ENCODE results near the gene VSX1.

The VSX1 gene

GRCh38 chr20:25081065-25081729, 744 bp downstream of the VSX1 start:
- CTCF ChIA-PET: no interaction called here
- no peaks in the 10 kb centered on the region for H3K9me3 Mint-ChIP-seq
- H3K4me1 Mint-ChIP-seq: peaks cover 16% of the 10 kb centered on the region
- no peak overlapping the region for H3K4me3 Mint-ChIP-seq
- no peak overlapping the region for H3K27ac Mint-ChIP-seq
- peaks cover 96% of the 10 kb centered on the region for H3K27me3 Mint-ChIP-seq
- H3K36me3 Mint-ChIP-seq: no peaks in the 10 kb centered on the region
- peak; percentile 73 for DNase-seq

- CTCF ChIA-PET: interaction anchor here (1.9 kb wide), 1 partner anchor 86 kb away, joined by 6 read pairs; no protein-coding TSS in a partner anchor
- Mint-ChIP-seq H3K9me3 (no peaks in the 10 kb centered on the region), H3K4me1 (peaks cover 13% of the 10 kb centered on the region), H3K4me3 (no peak overlapping the region), H3K27me3 (peaks cover 94% of the 10 kb centered on the region), H3K27ac (no peak overlapping the region), H3K36me3 (no peaks in the 10 kb centered on the region)
- no peak for DNase-seq
Measured at GRCh38 chr20:25079171-25079570, 2.8 kb downstream of the VSX1 start.

GRCh38 chr20:25078662-25079061, 3.3 kb downstream of the VSX1 start:
- Mint-ChIP-seq H3K4me3 (no peak overlapping the region), H3K27me3 (peaks cover 93% of the 10 kb centered on the region), H3K36me3 (no peaks in the 10 kb centered on the region), H3K9me3 (no peaks in the 10 kb centered on the region), H3K4me1 (peaks cover 13% of the 10 kb centered on the region), H3K27ac (no peak overlapping the region)
- DNase-seq: no peak
- CTCF ChIA-PET: interaction anchor here (1.0 to 1.9 kb wide), 2 partner anchors 82 to 85 kb away, joined by 4 to 6 read pairs; no protein-coding TSS in a partner anchor

- Mint-ChIP-seq H3K27me3 (peaks cover 91% of the 10 kb centered on the region), H3K9me3 (no peaks in the 10 kb centered on the region), H3K27ac (no peak overlapping the region), H3K36me3 (no peaks in the 10 kb centered on the region), H3K4me1 (peaks cover 8% of the 10 kb centered on the region), H3K4me3 (no peak overlapping the region)
- CTCF ChIA-PET: interaction anchor here (1.0 to 1.9 kb wide), 2 partner anchors 81 to 84 kb away, joined by 4 to 6 read pairs; no protein-coding TSS in a partner anchor
- no peak for DNase-seq
Measured at GRCh38 chr20:25077610-25078169, 4.3 kb downstream of the VSX1 start.

GRCh38 chr20:25076731-25077609, 5.0 kb downstream of the VSX1 start:
- Mint-ChIP-seq H3K27ac (no peak overlapping the region), H3K36me3 (no peaks in the 10 kb centered on the region), H3K9me3 (no peaks in the 10 kb centered on the region), H3K4me1 (peaks cover 5% of the 10 kb centered on the region), H3K27me3 (peaks cover 91% of the 10 kb centered on the region), H3K4me3 (no peak overlapping the region)
- CTCF ChIA-PET: interaction anchor here (1.9 kb wide), 1 partner anchor 83 kb away, joined by 6 read pairs; no protein-coding TSS in a partner anchor
- DNase-seq: no peak

GRCh38 chr20:25076201-25076600, 5.7 kb downstream of the VSX1 start:
- Mint-ChIP-seq H3K27ac (no peak overlapping the region), H3K9me3 (no peaks in the 10 kb centered on the region), H3K27me3 (peaks cover 91% of the 10 kb centered on the region), H3K4me3 (no peak overlapping the region), H3K4me1 (peaks cover 5% of the 10 kb centered on the region), H3K36me3 (no peaks in the 10 kb centered on the region)
- CTCF ChIA-PET: interaction anchor here (1.0 kb wide), 1 partner anchor 11 kb away, joined by 3 read pairs; no protein-coding TSS in a partner anchor
- no peak for DNase-seq

GRCh38 chr20:25073544-25073943, 8.4 kb downstream of the VSX1 start:
- Mint-ChIP-seq H3K4me3 (no peak overlapping the region), H3K27me3 (peaks cover 86% of the 10 kb centered on the region), H3K9me3 (no peaks in the 10 kb centered on the region), H3K36me3 (no peaks in the 10 kb centered on the region), H3K4me1 (no peaks in the 10 kb centered on the region), H3K27ac (no peak overlapping the region)
- DNase-seq: no peak
- CTCF ChIA-PET: no interaction called here

GRCh38 chr20:25072226-25072811, 9.6 kb downstream of the VSX1 start:
- Mint-ChIP-seq H3K27ac (no peak overlapping the region), H3K9me3 (no peaks in the 10 kb centered on the region), H3K4me1 (no peaks in the 10 kb centered on the region), H3K36me3 (no peaks in the 10 kb centered on the region), H3K4me3 (no peak overlapping the region), H3K27me3 (peaks cover 74% of the 10 kb centered on the region)
- DNase-seq: no peak
- CTCF ChIA-PET: no interaction called here

GRCh38 chr20:25071734-25072133, 10.2 kb downstream of the VSX1 start:
- H3K27me3 Mint-ChIP-seq: peaks cover 68% of the 10 kb centered on the region
- H3K4me3 Mint-ChIP-seq: no peak overlapping the region
- H3K9me3 Mint-ChIP-seq: no peaks in the 10 kb centered on the region
- DNase-seq: no peak
- no peak overlapping the region for H3K27ac Mint-ChIP-seq
- no peaks in the 10 kb centered on the region for H3K4me1 Mint-ChIP-seq
- CTCF ChIA-PET: interaction anchor here (0.7 kb wide), 1 partner anchor 92 kb away, joined by 3 read pairs; no protein-coding TSS in a partner anchor
- H3K36me3 Mint-ChIP-seq: no peaks in the 10 kb centered on the region

- Mint-ChIP-seq H3K36me3 (no peaks in the 10 kb centered on the region), H3K4me1 (peaks cover 1% of the 10 kb centered on the region), H3K27me3 (peaks cover 61% of the 10 kb centered on the region), H3K9me3 (no peaks in the 10 kb centered on the region), H3K4me3 (no peak overlapping the region), H3K27ac (no peak overlapping the region)
- CTCF ChIA-PET: interaction anchor here (0.7 to 0.9 kb wide), 2 partner anchors 77 to 93 kb away, joined by 3 read pairs; no protein-coding TSS in a partner anchor
- DNase-seq: no peak
Measured at GRCh38 chr20:25070821-25071473, 11.0 kb downstream of the VSX1 start.

- CTCF ChIA-PET: no interaction called here
Measured at GRCh38 chr20:25067102-25067987, 14.6 kb downstream of the VSX1 start.

GRCh38 chr20:25066386-25066785, 15.6 kb downstream of the VSX1 start:
- Mint-ChIP-seq H3K9me3 (no peaks in the 10 kb centered on the region), H3K27ac (no peak overlapping the region), H3K4me3 (no peak overlapping the region), H3K36me3 (no peaks in the 10 kb centered on the region), H3K4me1 (peaks cover 3% of the 10 kb centered on the region), H3K27me3 (peaks cover 64% of the 10 kb centered on the region)
- no peak for DNase-seq
- CTCF ChIA-PET: interaction anchor here (12.3 kb wide), 1 partner anchor 70 kb away, joined by 184 read pairs; no protein-coding TSS in a partner anchor

More at GRCh38 chr20:25067102-25067987, 14.6 kb downstream of the VSX1 start:
- Mint-ChIP-seq H3K9me3 (no peaks in the 10 kb centered on the region), H3K4me1 (peaks cover 3% of the 10 kb centered on the region), H3K27ac (no peak overlapping the region), H3K36me3 (no peaks in the 10 kb centered on the region), H3K4me3 (no peak overlapping the region), H3K27me3 (peaks cover 64% of the 10 kb centered on the region)
- DNase-seq: no peak
